ENCODE results near the gene PRXL2B.

- TF ChIP-seq BHLHE40 (IDR thresholded peaks at IDR 0.05; ENCODE audit: borderline replicate concordance), result no peak
- no peak for TF ChIP-seq FOXM1 (IDR thresholded peaks at IDR 0.05; ENCODE audit: borderline replicate concordance)
- TF ChIP-seq FOXK2 (IDR thresholded peaks at IDR 0.05), result no peak
- no peak for TF ChIP-seq ELF4 (IDR thresholded peaks at IDR 0.05)
Observed at GRCh38 chr1:2595812-2596529, 9.4 kb downstream of the PRXL2B start.

Data from HEK293T (cell line).